HG02981 (cell line): ENCODE measurements around the gene MSI2.

Experiments used
- ATAC-seq: cut with Tn5 transposase; IDR thresholded peaks from one replicate; pipeline ENCODE4 v1.9.1; 2021; ENCODE audit warnings: mild to moderate bottlenecking, moderate library complexity; ENCODE audit not compliant: unreplicated experiment

MSI2 gene

DNA sequence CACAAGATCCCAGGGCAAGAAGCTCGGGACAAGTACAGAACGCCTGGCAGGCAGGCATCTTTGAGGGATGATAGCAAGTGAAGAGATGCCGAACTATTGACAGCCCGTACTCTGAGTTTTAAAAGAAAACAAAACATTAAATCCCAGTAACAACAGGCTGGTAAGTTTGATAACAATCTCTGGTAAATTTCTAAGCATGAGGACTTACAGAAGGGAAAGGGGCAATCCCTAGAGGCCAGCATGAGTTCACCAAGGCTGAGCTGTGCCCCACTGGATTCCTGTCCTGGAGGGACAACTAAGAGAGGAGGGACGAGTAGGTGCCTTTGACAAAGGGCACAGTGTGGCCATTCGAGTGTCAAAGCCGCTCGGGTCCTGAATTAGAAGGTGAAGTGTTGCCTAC, 462.6 kb downstream of the MSI2 start:
- no peak for ATAC-seq

DNA sequence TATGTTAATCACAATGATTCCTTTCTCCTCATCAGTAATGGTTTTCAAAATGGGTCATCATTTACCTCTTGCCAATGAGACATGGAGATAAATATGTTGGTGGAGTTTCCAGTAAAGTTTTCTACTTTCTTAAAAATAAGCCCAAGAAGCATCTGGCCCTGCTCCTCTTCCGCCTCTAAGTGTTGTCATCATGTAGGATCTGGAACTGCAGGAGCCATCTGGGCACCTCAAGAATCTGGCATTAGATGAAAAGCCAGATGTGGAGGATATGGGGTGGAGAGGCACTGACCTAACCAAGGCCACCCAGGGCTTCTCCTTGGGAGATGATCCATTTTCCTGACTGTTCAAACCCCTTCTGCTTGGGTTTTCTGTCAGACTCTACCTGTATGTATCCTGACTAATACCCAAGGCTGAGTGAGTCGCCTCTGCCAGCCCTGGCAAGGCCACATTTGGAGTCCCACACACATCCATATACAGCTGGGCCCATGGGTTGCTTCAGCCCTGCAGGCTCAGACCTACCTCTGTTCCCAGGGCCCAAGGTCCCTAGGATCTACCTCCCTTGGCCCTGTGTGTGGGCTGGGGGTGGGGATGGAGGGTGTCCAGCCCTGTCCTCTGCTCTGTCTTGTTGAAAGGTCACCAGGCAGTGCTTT, 464.2 kb downstream of the MSI2 start:
- no peak for ATAC-seq

DNA sequence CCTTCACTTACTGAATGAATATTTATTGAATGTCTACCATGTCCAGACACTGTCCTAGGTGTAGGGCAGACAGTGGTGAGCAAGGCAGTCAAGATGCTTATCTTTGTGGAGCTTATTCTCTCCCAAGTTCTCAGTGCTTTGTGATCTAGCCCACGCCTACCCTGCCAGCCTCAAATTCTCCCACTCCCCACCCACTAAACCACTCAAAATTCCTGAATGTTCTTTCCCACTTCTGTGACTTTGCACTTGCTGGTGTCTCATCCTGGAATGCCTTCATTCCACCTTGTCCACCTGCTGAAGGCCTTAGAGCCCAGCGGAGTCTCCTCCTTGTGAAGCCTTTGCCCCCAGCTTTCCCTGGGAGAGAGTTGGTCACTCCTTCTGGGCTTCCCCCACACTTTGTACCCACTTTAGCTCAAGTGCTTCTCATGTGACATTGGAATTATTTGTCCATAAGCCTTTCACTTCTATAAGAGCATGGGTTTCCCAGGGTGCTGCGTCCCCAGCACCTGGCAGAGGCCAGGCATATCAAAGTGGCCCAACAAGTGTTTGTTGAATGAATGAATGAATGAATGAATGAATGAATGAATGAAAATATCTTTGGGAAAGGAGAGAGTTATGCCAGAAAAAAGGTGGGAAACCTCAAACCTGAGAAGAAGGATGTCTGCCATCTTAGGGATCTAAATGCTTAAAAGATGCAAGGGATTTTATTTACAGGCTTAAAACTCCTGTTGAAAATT, 465.8 kb downstream of the MSI2 start:
- ATAC-seq: no peak

DNA sequence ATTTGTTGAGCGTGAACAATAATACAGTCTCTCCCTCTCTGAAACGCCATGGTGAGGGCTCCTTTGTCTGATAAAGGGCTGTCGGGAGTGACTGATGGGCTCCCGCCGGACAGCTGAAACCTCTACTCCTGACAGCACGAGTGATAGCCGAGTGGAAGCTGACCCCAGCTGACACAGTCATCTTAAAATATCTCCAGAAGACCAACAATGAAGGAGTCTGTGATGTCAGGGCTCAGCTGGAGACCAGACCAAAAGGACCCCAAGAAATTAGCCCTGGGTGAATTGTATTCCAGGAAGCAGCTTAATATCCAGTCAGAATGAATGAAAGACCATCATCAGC, 466.4 kb downstream of the MSI2 start:
- no peak for ATAC-seq

DNA sequence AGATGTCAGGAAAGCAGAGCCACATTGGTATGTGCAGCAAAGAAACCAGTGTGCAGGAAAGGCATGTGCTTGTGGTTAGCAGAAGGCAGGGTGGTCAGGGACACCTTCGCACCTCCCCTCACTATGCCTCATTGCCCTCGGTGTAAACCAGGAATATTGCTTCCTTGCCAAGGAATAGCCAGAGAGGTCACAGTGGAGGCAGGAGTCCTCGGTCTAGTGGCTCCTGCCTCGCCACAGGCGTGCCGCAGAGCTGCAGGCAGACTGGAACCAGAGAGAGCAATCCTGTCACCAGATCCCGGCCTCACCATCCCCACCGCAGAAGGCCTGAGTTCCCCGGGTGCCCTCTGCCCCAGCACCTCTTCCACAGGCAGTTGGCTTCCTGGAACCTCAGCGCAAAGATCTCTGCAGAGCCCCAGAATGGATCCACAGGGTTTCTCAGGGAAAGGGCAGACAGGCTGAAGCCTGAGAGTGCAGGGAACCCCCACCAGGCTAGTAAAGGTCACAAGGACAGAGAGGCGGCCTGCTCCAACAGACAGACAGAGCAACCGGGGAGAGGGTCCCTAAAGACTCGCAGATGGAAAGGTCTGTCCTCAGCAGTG, 467.2 kb downstream of the MSI2 start:
- ATAC-seq: no peak

DNA sequence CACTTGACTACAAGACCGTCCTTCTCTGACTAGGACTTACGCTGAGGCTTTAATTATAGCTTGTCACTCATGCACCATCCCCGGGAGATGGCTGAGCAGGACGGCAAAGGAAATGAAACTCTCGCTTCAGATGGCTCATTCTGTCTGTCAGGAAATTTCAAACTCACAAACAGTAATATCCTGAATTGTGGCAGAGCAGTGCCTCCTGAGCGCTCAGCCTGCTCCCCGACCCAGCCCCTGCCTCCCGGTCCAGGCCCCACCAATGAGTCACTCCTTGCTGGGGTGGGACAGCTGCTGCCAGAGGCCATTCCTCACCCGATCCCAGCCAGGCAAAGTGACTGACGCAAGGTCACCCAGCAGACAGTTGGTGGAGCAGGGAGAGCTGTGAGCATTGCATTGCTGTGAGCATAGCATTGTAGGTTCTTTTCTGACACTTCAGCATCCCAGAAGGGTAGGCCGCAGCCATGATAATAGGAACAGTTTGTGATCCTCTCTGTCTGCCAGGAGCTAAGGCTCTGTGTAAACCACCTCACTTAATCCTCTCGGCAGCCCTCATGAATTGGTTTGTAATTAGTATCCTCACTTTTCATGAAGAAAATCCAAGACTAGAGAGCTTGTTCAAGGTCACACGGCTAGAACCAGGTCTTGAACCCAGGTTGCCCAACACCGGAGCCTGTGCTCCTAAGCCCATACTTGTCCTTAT, 467.9 kb downstream of the MSI2 start:
- peak; percentile 57 for ATAC-seq

DNA sequence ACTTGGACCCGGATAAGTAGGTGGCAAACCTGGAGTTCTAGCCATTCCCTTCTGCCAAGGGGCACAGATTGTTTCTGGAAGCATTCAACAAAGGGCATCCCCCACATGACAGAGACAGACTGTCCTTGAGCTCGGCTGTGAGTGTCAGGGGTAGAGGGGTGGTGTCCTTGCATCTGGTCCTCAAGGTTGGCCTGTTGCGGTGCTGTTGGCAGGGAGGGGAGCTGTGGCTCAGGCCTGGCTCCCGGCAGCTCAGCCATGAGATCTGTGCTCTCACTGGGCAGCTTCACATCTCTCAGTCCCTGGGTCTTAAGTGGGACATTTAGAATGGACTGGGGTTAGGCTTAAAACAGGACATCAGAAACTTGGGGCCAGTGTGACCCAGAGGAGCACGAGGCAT, 468.4 kb downstream of the MSI2 start:
- ATAC-seq: no peak

DNA sequence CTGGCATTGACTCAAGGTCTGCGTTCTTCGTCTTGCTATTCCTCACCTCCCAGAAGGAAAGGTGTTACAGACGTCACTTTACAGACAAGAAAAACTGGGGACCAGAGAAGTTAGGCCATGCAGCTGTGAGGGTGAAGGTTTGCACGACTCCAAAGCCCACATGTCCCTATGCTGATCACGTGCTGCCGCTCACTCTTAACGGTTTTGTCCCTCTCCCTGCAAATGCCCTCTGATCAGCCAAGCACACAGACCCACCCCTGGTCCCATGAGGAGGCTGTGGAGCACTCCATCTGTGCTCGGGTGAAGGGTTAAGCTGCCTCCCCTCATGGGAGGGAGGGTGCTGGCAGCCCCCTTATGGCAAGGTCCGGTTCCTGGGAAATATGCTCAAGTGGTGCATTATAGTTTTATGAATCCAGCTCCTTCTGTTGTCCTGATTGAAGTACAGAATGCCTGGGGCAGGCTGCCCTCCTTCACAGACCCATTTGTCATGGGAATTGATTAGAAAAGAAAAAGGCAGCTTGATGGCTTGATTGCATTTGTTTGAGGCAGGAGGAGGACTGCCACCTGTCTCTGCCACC, 470.0 kb downstream of the MSI2 start:
- no peak for ATAC-seq

DNA sequence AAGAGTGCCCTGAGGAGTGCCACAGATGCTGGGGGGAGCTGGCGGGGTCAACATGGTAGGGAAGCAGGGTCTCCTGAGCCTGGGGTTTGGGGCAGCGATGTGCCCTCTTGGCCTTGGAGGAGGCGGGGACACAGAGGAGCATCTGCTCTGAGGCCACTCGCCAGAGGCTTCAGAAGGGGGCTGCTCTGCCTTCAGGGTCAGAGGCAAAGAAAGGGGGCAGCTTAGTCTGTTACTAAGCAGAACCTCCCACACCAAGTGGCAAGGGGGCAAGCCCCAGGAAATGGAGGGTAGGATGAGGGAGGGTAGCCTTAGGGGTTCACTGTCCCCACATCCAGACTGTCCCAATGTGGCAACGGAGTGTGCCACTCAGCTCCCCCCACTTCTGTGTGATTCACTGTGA, 470.5 kb downstream of the MSI2 start:
- no peak for ATAC-seq

DNA sequence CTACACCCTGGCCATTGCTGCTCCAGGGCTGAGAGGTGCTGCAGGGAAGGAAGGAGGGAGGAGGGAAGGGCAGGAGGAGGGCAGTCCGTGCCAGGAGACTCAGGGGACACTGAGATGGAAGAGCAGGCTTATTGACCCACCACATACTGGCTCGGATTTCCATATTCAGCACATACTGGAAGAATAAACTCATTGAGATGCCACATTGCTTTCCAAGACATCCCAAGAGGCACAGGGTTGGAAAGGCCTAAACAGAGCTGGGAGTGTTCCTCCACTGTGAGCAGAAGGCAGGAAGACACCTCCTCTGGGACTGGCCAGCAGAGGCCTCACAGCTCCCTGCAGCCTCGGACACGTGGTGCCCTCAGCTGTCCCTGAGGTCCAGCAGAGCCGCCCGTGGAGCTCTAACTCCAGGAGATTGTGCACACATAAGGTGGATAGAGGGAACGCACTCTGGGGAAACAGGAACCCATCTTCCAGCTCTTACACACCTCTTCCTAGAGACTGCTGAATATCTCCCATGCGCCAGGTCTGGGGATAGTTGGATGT, 471.4 kb downstream of the MSI2 start:
- no peak for ATAC-seq

DNA sequence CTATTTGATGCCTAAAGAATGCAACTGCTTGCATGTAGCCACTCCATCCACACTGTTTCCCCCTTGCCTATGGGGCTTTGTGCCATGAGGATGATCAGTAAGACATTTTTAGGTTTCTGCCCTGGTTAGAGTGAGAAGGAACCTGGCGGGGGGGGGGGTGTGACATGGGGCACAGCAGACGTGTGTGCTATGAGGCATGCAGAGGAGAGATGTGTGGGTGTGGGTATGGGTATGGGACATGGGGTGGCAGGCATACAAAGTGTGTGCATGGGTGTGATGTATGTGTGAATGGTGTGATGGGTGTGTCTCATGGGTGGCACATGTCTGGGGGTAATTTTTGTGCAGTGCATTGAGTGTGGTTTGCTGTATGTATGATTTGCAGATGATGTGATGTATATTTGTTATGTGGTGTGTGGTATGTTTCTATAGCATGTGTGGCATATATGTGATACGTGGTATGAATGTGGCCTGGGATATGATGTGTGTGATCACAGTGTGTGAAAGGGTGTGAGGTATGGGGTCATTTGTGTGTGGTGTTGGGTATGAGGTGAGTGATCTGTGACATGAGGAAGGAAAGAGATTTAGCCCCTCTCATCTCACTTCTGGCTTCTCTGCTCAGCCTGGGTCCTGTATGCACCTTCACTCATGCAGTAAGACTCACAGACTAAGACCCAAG, 473.8 kb downstream of the MSI2 start:
- ATAC-seq: no peak

DNA sequence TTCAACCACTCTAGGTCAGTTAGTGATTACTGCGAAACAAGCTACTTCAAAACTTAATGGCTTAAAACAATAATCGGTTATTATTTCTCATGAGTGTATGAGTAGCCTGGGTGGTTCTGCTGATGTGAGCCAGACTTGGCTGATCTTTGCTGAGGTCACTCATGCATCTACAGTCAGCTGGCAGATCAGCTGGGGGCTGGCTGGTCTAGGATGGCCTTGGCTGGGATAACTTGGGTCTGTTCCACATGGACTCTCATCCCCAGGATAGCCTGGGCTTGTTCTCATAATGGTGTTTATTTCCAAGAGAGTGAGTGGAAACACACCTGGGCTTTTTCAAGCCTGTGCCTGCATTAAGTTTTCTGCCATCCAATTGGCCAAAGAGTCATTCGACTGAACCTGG, 475.7 kb downstream of the MSI2 start:
- no peak for ATAC-seq

DNA sequence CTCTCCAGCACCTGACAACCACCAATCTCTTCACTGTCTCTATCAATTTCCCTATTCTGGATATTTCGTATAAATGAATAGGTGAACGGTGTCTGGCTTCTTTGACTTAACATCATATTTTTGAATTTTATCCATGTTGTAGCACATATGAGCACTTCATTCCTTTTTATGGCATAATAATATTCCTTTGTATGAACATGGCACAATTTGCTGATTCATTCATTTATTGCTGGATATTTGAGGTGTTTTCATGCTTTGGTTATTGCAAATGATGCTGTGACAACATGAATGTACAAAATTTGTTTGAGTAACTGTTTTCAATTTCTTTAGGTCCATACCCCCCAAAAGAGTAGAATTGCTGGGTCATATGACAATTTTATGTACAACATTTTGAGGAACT, 476.8 kb downstream of the MSI2 start:
- no peak for ATAC-seq
